ENCODE results near the gene ANO1.

DNA sequence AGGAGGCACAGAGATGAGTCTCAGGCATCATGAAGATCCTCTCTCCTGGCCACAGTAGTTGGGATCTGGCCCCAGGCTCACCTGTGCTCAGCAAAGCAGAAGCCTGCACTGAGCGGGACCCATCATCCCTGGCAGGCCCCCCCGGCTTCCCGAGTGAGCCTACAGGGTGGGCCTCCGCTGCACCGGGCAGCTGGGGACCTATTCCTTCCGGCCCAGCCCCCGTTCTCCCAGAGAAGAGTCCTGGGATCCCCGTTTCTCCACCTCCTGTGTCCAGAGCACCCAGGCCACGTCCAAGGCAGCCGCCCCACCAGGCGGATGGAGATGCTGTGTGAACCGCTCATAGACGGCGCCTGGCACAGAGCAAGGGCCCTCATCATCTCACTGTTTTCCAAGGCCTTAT is 52.5 kb downstream of the ANO1 start:
- TF ChIP-seq, protein P1, sequence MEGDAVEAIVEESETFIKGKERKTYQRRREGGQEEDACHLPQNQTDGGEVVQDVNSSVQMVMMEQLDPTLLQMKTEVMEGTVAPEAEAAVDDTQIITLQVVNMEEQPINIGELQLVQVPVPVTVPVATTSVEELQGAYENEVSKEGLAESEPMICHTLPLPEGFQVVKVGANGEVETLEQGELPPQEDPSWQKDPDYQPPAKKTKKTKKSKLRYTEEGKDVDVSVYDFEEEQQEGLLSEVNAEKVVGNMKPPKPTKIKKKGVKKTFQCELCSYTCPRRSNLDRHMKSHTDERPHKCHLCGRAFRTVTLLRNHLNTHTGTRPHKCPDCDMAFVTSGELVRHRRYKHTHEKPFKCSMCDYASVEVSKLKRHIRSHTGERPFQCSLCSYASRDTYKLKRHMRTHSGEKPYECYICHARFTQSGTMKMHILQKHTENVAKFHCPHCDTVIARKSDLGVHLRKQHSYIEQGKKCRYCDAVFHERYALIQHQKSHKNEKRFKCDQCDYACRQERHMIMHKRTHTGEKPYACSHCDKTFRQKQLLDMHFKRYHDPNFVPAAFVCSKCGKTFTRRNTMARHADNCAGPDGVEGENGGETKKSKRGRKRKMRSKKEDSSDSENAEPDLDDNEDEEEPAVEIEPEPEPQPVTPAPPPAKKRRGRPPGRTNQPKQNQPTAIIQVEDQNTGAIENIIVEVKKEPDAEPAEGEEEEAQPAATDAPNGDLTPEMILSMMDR (IDR thresholded peaks at IDR 0.05; ENCODE audit: insufficient read depth, low read depth, low read length): no peak
- TF ChIP-seq EZH2 (IDR thresholded peaks at IDR 0.05; ENCODE audit: insufficient read depth, low read length): no peak
